K562 (cell line): ENCODE measurements around the gene A1BG. TPM values are rescaled to one million over a fixed set of nuclear protein-coding genes. Genes with fewer than 3 reads are reported as not detected.

Source experiments
- ATAC-seq: fragments of 200-7000 bp; cut with Tn5 transposase; 3 replicates; pipeline ENCODE4 v1.9.1; 2020; ENCODE audit warnings: moderate library complexity
- BruUV-seq: library from RNA; stranded (reverse); fragments of 400-500 nt; replicated peaks from 2 replicates; lab custom pipeline; 2021; lab: Mats Ljungman, UMichigan
- CTCF ChIA-PET: fragments of 300-600 bp; formaldehyde crosslinking; extraction: SDS; loops from one replicate; lab custom pipeline; 2021; ENCODE audit warnings: low intra/inter-chr PET ratio; lab: Yijun Ruan, JAX
- POLR2A ChIA-PET: fragments of 300-600, 350-650 bp; sonication (Branson Sonifier 250); formaldehyde crosslinking; extraction: SDS; loops from one replicate; lab custom pipeline; 2021; ENCODE audit warnings: antibody characterized with exemption, inconsistent platforms; lab: Yijun Ruan, JAX
- DNase-seq, 4 experiments: peaks; one replicate each; pipeline versions ENCODE4 v3.0.0 to v3.0.0-alpha.2; 2011 to 2018; ENCODE audit warnings: low spot score in 3 of 4, mixed read lengths in 3 of 4; ENCODE audit errors: extremely low read depth in 1 of 4
- FAIRE-seq: peaks from 2 replicates; lab custom pipeline; 2011; peaks lifted over from hg19 to GRCh38; lab: Jason Lieb, UNC
- H2AFZ ChIP-seq: 2 replicates; pipeline ENCODE4 v1.6.0; 2011; ENCODE audit warnings: low read depth, low read length, control low read depth, inconsistent platforms
- H3K27ac ChIP-seq: fragments of 200-600 bp; 3 replicates; pipeline ENCODE4 v1.8.0; 2011; ENCODE audit warnings: low read depth, mild to moderate bottlenecking, control low read depth, inconsistent platforms, low read length, moderate library complexity, mixed read lengths; ENCODE audit errors: extremely low read depth
- H3K27me3 ChIP-seq, 2 experiments: fragments of 300-600 bp in 1 of 2; 2 replicates in 1 of 2; 3 replicates in 1 of 2; pipeline versions ENCODE4 v1.6.0 to v1.8.0; 2011; ENCODE audit warnings: inconsistent platforms in 2 of 2, low read length in 2 of 2, mild to moderate bottlenecking in 1 of 2, mixed read lengths in 1 of 2, moderate library complexity in 1 of 2; ENCODE audit not compliant: control insufficient read depth in 2 of 2, insufficient read depth in 2 of 2
- H3K36me3 ChIP-seq: fragments of 300-600 bp; 3 replicates; pipeline ENCODE4 v1.8.0; 2011; ENCODE audit warnings: mild to moderate bottlenecking, low read length, inconsistent platforms; ENCODE audit not compliant: control insufficient read depth, insufficient read depth
- H3K4me1 ChIP-seq, 2 experiments: fragments of 200-600 bp in 1 of 2; replicated peaks in 1 of 2; 2 replicates in 1 of 2; 3 replicates in 1 of 2; pipeline versions ENCODE4 v1.5.1 to v1.8.0; 2011; ENCODE audit warnings: inconsistent platforms in 2 of 2, low read length in 2 of 2, mild to moderate bottlenecking in 1 of 2, mixed read lengths in 1 of 2, moderate library complexity in 1 of 2; ENCODE audit not compliant: control insufficient read depth in 2 of 2, insufficient read depth in 2 of 2
- H3K4me2 ChIP-seq: 2 replicates; pipeline ENCODE4 v1.6.1; 2011; ENCODE audit warnings: low read length, control low read depth, inconsistent platforms, mixed read lengths; ENCODE audit not compliant: insufficient read depth
- H3K4me3 ChIP-seq: fragments of 200-600 bp; sonication (generic), shearing (Covaris generic); 2 replicates; pipeline ENCODE4 v1.5.1; 2016; ENCODE audit warnings: control low read depth, inconsistent platforms
- H3K79me2 ChIP-seq: fragments of 200-600 bp; 3 replicates; pipeline ENCODE4 v1.8.0; 2011; ENCODE audit warnings: low read length, inconsistent platforms; ENCODE audit not compliant: control insufficient read depth, insufficient read depth
- H3K9ac ChIP-seq, 2 experiments: 2 replicates each; pipeline versions ENCODE4 v1.6.0 to v1.6.1; 2011; ENCODE audit warnings: low read depth in 2 of 2, low read length in 2 of 2, control low read depth in 1 of 2, inconsistent platforms in 1 of 2, mild to moderate bottlenecking in 1 of 2, mixed read lengths in 1 of 2; ENCODE audit not compliant: insufficient read depth in 1 of 2
- H3K9me1 ChIP-seq: one replicate; pipeline ENCODE4 v1.6.0; 2011; ENCODE audit warnings: inconsistent platforms, mild to moderate bottlenecking, low read length, moderate library complexity; ENCODE audit not compliant: control insufficient read depth, insufficient read depth
- H3K9me3 ChIP-seq: replicated peaks from 2 replicates; pipeline ENCODE4 v1.5.1; 2011; ENCODE audit warnings: low read depth, low read length, inconsistent platforms; ENCODE audit not compliant: control insufficient read depth, insufficient read depth
- H4K20me1 ChIP-seq: replicated peaks from 2 replicates; pipeline ENCODE4 v1.6.1; 2011; ENCODE audit warnings: low read length, inconsistent platforms, mixed read lengths; ENCODE audit not compliant: control insufficient read depth, insufficient read depth
- ARID1B ChIP-seq: fragments of 450-650 bp; IDR thresholded peaks from 2 replicates; pipeline ENCODE4 v1.6.1; 2016; ENCODE audit warnings: antibody characterized with exemption, mild to moderate bottlenecking, inconsistent platforms
- CHD2 ChIP-seq: IDR thresholded peaks from 2 replicates; pipeline ENCODE4 v1.6.1; 2011; ENCODE audit warnings: low read depth, low read length
- CREB1 ChIP-seq, 2 experiments: sonication (generic) in 1 of 2; formaldehyde crosslinking in 1 of 2; IDR thresholded peaks; 2 replicates each; pipeline versions ENCODE4 v1.6.1 to v1.8.0; 2012 to 2022; ENCODE audit warnings: inconsistent platforms in 1 of 2, mild to moderate bottlenecking in 1 of 2, missing genetic modification reagents in 1 of 2, moderate library complexity in 1 of 2
- FOXP1 ChIP-seq: sonication (generic); formaldehyde crosslinking; IDR thresholded peaks from 2 replicates; pipeline ENCODE4 v1.8.0; 2022; ENCODE audit warnings: mild to moderate bottlenecking, missing genetic modification reagents
- GATA2 ChIP-seq: sonication (generic); formaldehyde crosslinking; IDR thresholded peaks from 2 replicates; pipeline ENCODE4 v1.4.0; 2020; ENCODE audit warnings: mild to moderate bottlenecking, missing genetic modification reagents
- GTF2F1 ChIP-seq: IDR thresholded peaks from 2 replicates; pipeline ENCODE4 v1.6.1; 2011; ENCODE audit warnings: low read depth, low read length, improper control_type of control experiment
- OTX1 ChIP-seq: fragments of 450-650 bp; formaldehyde crosslinking; IDR thresholded peaks from 2 replicates; pipeline ENCODE4 v1.4.0; 2022; ENCODE audit warnings: mild to moderate bottlenecking
- RBM25 ChIP-seq: fragments of 200-400 bp; formaldehyde crosslinking; IDR thresholded peaks from 2 replicates; pipeline ENCODE4 v1.6.1; 2018; ENCODE audit warnings: low read length, low read depth, moderate library complexity; ENCODE audit not compliant: severe bottlenecking
- SOX6 ChIP-seq: fragments of 450-650 bp; IDR thresholded peaks from 2 replicates; pipeline ENCODE4 v1.6.1; 2014; ENCODE audit warnings: mild to moderate bottlenecking
- SRSF3 ChIP-seq: fragments of 200-400 bp; formaldehyde crosslinking; IDR thresholded peaks from 2 replicates; pipeline ENCODE4 v1.6.1; 2016; ENCODE audit warnings: mild to moderate bottlenecking, low read length, moderate library complexity; ENCODE audit not compliant: insufficient read depth
- STAG1 ChIP-seq: sonication (generic); formaldehyde crosslinking; IDR thresholded peaks from 2 replicates; pipeline ENCODE4 v1.5.0; 2020; ENCODE audit warnings: missing genetic modification reagents, borderline replicate concordance
- TAF9B ChIP-seq: fragments of 450-650 bp; IDR thresholded peaks from 2 replicates; pipeline ENCODE4 v1.6.1; 2018; ENCODE audit warnings: mild to moderate bottlenecking; ENCODE audit not compliant: partially characterized antibody
- TEAD1 ChIP-seq, 2 experiments: fragments of 450-650 bp in 1 of 2; sonication (generic) in 1 of 2; formaldehyde crosslinking; IDR thresholded peaks; 2 replicates each; pipeline versions ENCODE4 v1.4.0 to v1.8.0; 2020 to 2022; ENCODE audit warnings: mild to moderate bottlenecking in 2 of 2, missing genetic modification reagents in 1 of 2
- ZNF212 ChIP-seq: fragments of 450-650 bp; formaldehyde crosslinking; IDR thresholded peaks from 2 replicates; pipeline ENCODE4 v1.4.0; 2020; ENCODE audit warnings: mild to moderate bottlenecking
- ZNF324 ChIP-seq: fragments of 250-450 bp; sonication (Bioruptor Pico); IDR thresholded peaks from 2 replicates; pipeline ENCODE4 v1.4.0; 2020; ENCODE audit warnings: mild to moderate bottlenecking
- ZNF780A ChIP-seq: fragments of 250-450 bp; sonication (Bioruptor Pico); IDR thresholded peaks from 2 replicates; pipeline ENCODE4 v1.5.0; 2021; ENCODE audit warnings: mild to moderate bottlenecking
- WGBS: fragments of 100-300 bp; shearing (Covaris generic); methylation state at CpG from one replicate; pipeline ENCODE4 v1.1.6; 2016; ENCODE audit warnings: low coverage, mixed read lengths; ENCODE audit not compliant: insufficient coverage; ENCODE audit errors: missing lambda C conversion rate; 5-methylcytosine and 5-hydroxymethylcytosine counted together
- in situ Hi-C: fragments of 300-500 bp; cut with MboI; formaldehyde crosslinking; loops from 4 replicates; pipeline ENCODE4 v1.15.0; 2018; ENCODE audit warnings: inconsistent platforms, mixed read lengths
- intact Hi-C: fragments of 100-400 bp; cut with micrococcal nuclease; formaldehyde crosslinking; loops from 2 replicates; pipeline ENCODE4 v1.14.2; 2022
- polyA plus RNA-seq, 8 experiments: library from polyadenylated mRNA; depleted of rRNA in 4 of 8; stranded (reverse) in 5 of 8; unstranded in 3 of 8; fragments of >200 nt; fragmentation: Nextera tagmentation in 2 of 8; fragmentation: Illumina TruSeq in 1 of 8; extraction: Ambion mirVana in 2 of 8; extraction: Trizol in 1 of 8; gene quantifications; 2 replicates each; pipeline versions ENCODE4 v1.2.1 to v1.2.3, GENCODE V29; 2011 to 2014; ENCODE audit warnings: inconsistent platforms in 1 of 8, missing spikeins in 1 of 8
- total RNA-seq, 7 experiments: library from RNA; depleted of rRNA in 6 of 7; stranded (reverse); fragments of >200 nt in 6 of 7; fragmentation: Illumina TruSeq in 2 of 7; extraction: Trizol in 2 of 7; gene quantifications; 2 replicates each; pipeline versions ENCODE4 v1.2.1 to v1.2.3, GENCODE V29; 2011 to 2021; ENCODE audit warnings: low replicate concordance in 1 of 7
- TF ChIP-seq, protein P1 (sequence below): fragments of 250-450 bp; sonication (Bioruptor Pico); IDR thresholded peaks from 2 replicates; pipeline ENCODE4 v1.5.0; 2021; ENCODE audit warnings: mild to moderate bottlenecking, moderate library complexity

The A1BG gene
- total and polyA plus RNA-seq, 9 of the 15 experiments (the other 6 are each of a cell fraction or from before 2014, with no cell fraction given) = 0.10 to 19.8 (median 2.6) TPM

DNA sequence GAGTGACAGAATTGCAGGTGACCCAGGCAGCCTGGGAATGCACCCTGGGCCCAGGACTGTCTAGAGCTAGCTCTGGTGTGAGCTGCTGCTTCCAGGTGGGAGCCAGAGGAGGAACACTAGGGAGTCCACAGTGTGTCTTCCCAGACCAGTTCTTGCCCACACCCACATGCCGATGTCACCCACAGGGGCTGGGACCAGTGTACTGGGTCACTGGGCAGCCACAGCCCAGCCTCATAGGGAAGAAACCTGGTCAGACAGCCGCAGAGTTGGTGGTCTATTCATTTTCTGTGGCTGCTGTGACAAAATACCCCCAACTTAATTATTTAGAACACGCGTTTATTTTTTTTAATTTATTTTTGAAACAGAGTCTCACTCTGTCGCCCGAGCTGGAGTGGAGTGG, 45.3 kb upstream of the A1BG start:
- in situ Hi-C loops (no loop called here), intact Hi-C loops (no loop called here)
- peak in 1 of 4 experiments; percentile 2 for DNase-seq
- H3K27me3 ChIP-seq = no peaks in the 10 kb centered on the region
- ChIA-PET POLR2A (interaction anchor here (0.6 to 1.8 kb wide), 3 partner anchors 11 to 215 kb away, joined by 3 to 8 read pairs (median 3); no protein-coding TSS in a partner anchor), CTCF (no interaction called here)
- no peaks in the 10 kb centered on the region for H3K9me3 ChIP-seq
- no TSS peak for BruUV-seq
- peaks cover 24 to 73% of the 10 kb centered on the region in 2 experiments for H3K4me1 ChIP-seq
- ATAC-seq = no peak
- 87% methylated on average over 6 of the region's 6 CpGs for WGBS
- no peak overlapping the region for H3K4me3 ChIP-seq
- FAIRE-seq = no peak
- H3K36me3 ChIP-seq = peaks cover 22% of the 10 kb centered on the region
- TF ChIP-seq CHD2 (no peak), SOX6 (no peak), FOXP1 (CRISPR knock-in tag) (no peak), GTF2F1 (no peak), TAF9B (no peak), ZNF212 (CRISPR knock-in tag) (no peak), SRSF3 (no peak), GATA2 (no peak), ZNF324 (CRISPR knock-in tag) (no peak), CREB1 (IDR thresholded peaks at IDR 0.05) (no peak), CREB1 (CRISPR knock-in tag; IDR thresholded peaks at IDR 0.05) (no peak), OTX1 (no peak), TEAD1 (CRISPR knock-in tag; IDR thresholded peaks at IDR 0.05) (no peak), ARID1B (no peak), ZNF780A (CRISPR knock-in tag) (no peak), STAG1 (no peak), RBM25 (no peak)
- TF ChIP-seq, protein P1, sequence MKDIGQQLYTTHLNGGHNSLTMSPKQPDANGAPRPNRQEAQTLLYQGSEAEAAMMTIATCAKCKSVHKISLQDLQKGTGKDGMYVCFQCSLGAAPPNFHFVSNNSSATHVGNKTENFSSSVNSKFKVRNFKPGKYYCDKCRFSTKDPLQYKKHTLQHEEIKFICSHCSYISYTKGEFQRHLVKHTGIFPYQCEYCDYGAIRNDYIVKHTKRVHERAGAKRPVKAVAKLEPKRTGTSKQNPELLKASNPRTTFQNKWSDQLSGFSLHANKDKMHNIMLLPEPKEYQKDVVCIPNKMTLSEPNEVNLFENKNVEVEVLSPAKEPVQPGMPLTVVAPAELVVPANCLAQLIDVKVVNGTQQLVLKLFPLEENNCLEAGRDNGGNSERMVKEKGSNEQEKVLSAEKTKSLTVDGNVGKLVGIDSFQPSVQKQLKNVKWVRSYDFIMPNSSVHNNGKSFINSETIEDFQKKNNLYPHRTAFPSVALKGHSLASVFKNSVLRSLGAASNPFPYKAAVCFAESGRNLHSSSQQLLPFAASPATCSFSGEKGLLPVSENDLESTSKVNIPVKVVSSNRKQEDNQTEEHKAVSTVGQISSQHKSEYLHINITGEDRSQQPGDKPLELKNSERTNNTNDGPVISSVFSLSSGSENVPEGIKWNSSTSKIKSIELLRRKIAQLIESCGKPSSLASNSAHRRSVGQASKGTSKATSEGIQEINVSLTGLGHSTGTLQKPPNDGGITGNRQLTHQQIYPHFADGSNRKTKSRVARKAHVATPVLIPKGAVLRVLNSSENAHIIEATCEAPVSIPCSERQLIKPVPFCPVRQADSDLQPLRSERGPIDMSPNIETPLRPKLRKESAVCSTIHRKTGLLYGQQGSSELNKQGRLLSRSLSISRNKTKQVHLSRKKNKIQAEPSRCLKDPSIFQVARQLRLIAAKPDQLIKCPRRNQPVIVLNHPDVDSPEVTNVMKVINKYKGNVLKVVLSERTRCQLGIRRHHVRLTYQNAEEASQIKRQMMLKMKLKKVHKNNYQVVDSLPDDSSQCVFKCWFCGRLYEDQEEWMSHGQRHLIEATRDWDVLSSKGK (CRISPR knock-in tag) = no peak
- no peak overlapping the region for H3K4me2 ChIP-seq
- H4K20me1 ChIP-seq = peaks cover 9% of the 10 kb centered on the region; the same call in 1 of the 2 replicates
- H3K9me1 ChIP-seq = no peaks in the 10 kb centered on the region
- H3K9ac ChIP-seq = peak overlapping the region in 1 of 2 experiments; percentile 82; a peak in 2 of 4 replicates
- H2AFZ ChIP-seq = no peak overlapping the region
- H3K27ac ChIP-seq = no peak overlapping the region
- peaks cover 24% of the 10 kb centered on the region for H3K79me2 ChIP-seq
